Chondrocyte (in vitro differentiated cells): ENCODE measurements around the gene KREMEN1. TPM values are rescaled to one million over a fixed set of nuclear protein-coding genes. Genes with fewer than 3 reads are reported as not detected.

ENCODE experiments used
- DNase-seq: peaks from one replicate; pipeline ENCODE4 v3.0.0; 2021; ENCODE audit warnings: mixed read lengths, low spot score
- H3K27ac Mint-ChIP-seq: one replicate; pipeline ENCODE4 v1.8.0; 2021; ENCODE audit warnings: mild to moderate bottlenecking, moderate library complexity, mixed read lengths; ENCODE audit not compliant: unreplicated experiment
- H3K27me3 Mint-ChIP-seq: 2 replicates; pipeline ENCODE4 v1.8.0; 2021; ENCODE audit warnings: low read depth, mixed read lengths
- H3K36me3 Mint-ChIP-seq: 2 replicates; pipeline ENCODE4 v1.8.0; 2021; ENCODE audit warnings: low read depth, mixed read lengths
- H3K4me1 Mint-ChIP-seq: 2 replicates; pipeline ENCODE4 v1.8.0; 2021; ENCODE audit warnings: low read depth, mild to moderate bottlenecking, mixed read lengths
- H3K4me3 Mint-ChIP-seq: one replicate; pipeline ENCODE4 v1.8.0; 2021; ENCODE audit warnings: mild to moderate bottlenecking, moderate library complexity, mixed read lengths; ENCODE audit not compliant: unreplicated experiment
- H3K9me3 Mint-ChIP-seq: 2 replicates; pipeline ENCODE4 v1.8.0; 2021; ENCODE audit warnings: low read depth, mixed read lengths
- CTCF ChIP-seq: fragments of 200-600 bp; sonication (generic); IDR thresholded peaks from 2 replicates; pipeline ENCODE4 v1.5.0; 2021; ENCODE audit warnings: antibody characterized with exemption, mild to moderate bottlenecking, moderate library complexity
- total RNA-seq: library from RNA; stranded (reverse); gene quantifications from 3 replicates; pipeline ENCODE4 v1.2.1, GENCODE V29; 2021

KREMEN1 gene
- total RNA-seq, 1 donor from 2014 or later: 7.3 TPM

GRCh38 chr22:29030016-29030617 lies 42.7 kb upstream of the KREMEN1 start:
- H3K9me3 Mint-ChIP-seq: no peaks in the 10 kb centered on the region
- peak overlapping the region; percentile 75 for H3K4me3 Mint-ChIP-seq
- H3K4me1 Mint-ChIP-seq: peaks cover 34% of the 10 kb centered on the region
- H3K36me3 Mint-ChIP-seq: peaks cover 2% of the 10 kb centered on the region
- DNase-seq: no peak
- no peak for TF ChIP-seq CTCF
- H3K27ac Mint-ChIP-seq: peak overlapping the region; percentile 97
- H3K27me3 Mint-ChIP-seq: no peaks in the 10 kb centered on the region

- Mint-ChIP-seq H3K9me3 (no peaks in the 10 kb centered on the region), H3K36me3 (no peaks in the 10 kb centered on the region), H3K4me3 (peak overlapping the region; percentile 75), H3K27me3 (no peaks in the 10 kb centered on the region), H3K4me1 (peaks cover 34% of the 10 kb centered on the region), H3K27ac (peak overlapping the region; percentile 97)
- TF ChIP-seq CTCF: no peak
- no peak for DNase-seq
Observed at GRCh38 chr22:29030618-29031226, 42.1 kb upstream of the KREMEN1 start.

- H3K27me3 Mint-ChIP-seq: no peaks in the 10 kb centered on the region
- peaks cover 38% of the 10 kb centered on the region for H3K4me1 Mint-ChIP-seq
- peak overlapping the region; percentile 97 for H3K27ac Mint-ChIP-seq
- no peaks in the 10 kb centered on the region for H3K9me3 Mint-ChIP-seq
- no peak for DNase-seq
- peak overlapping the region; percentile 75 for H3K4me3 Mint-ChIP-seq
- TF ChIP-seq CTCF: peak; percentile 60
- H3K36me3 Mint-ChIP-seq: no peaks in the 10 kb centered on the region
Observed at GRCh38 chr22:29031227-29032011, 41.4 kb upstream of the KREMEN1 start.

GRCh38 chr22:29032014-29032475 lies 40.8 kb upstream of the KREMEN1 start:
- H3K36me3 Mint-ChIP-seq: no peaks in the 10 kb centered on the region
- H3K27me3 Mint-ChIP-seq: no peaks in the 10 kb centered on the region
- H3K4me1 Mint-ChIP-seq: peaks cover 40% of the 10 kb centered on the region
- H3K27ac Mint-ChIP-seq: peak overlapping the region; percentile 97
- TF ChIP-seq CTCF: peak; percentile 26
- no peaks in the 10 kb centered on the region for H3K9me3 Mint-ChIP-seq
- no peak for DNase-seq
- peak overlapping the region; percentile 75 for H3K4me3 Mint-ChIP-seq

GRCh38 chr22:29032584-29032983 lies 40.3 kb upstream of the KREMEN1 start:
- H3K27ac Mint-ChIP-seq: peak overlapping the region; percentile 97
- no peak for DNase-seq
- H3K4me1 Mint-ChIP-seq: peaks cover 45% of the 10 kb centered on the region
- H3K4me3 Mint-ChIP-seq: no peak overlapping the region
- H3K27me3 Mint-ChIP-seq: no peaks in the 10 kb centered on the region
- H3K36me3 Mint-ChIP-seq: no peaks in the 10 kb centered on the region
- H3K9me3 Mint-ChIP-seq: no peaks in the 10 kb centered on the region
- no peak for TF ChIP-seq CTCF
